Tibial nerve (tissue), 4 donors: Measurements from ENCODE around the gene PPP1R14C. TPM values are rescaled to one million over a fixed set of nuclear protein-coding genes. Genes with fewer than 3 reads are reported as not detected.

ENCODE experiments used
- DNase-seq, 2 donors: peaks; one replicate each; pipeline ENCODE4 v3.0.0-alpha.2; 2019; ENCODE audit warnings: low spot score in 2 of 2
- H3K27ac ChIP-seq, 4 donors: fragments of 200-600 bp; sonication (generic) in 3 of 4; one replicate each; pipeline ENCODE4 v1.5.1; 2017 to 2019; ENCODE audit warnings: mild to moderate bottlenecking in 1 of 4
- H3K27me3 ChIP-seq, 2 donors: fragments of 200-600 bp; sonication (generic) in 1 of 2; one replicate each; pipeline versions ENCODE4 v1.5.1 to v1.6.0; 2017 to 2019
- H3K36me3 ChIP-seq, 3 donors: fragments of 200-600 bp; sonication (generic); one replicate each; pipeline ENCODE4 v1.5.1; 2018 to 2019
- H3K4me1 ChIP-seq, 4 donors: fragments of 200-600 bp; sonication (generic) in 3 of 4; one replicate each; pipeline ENCODE4 v1.5.1; 2017 to 2019
- H3K4me3 ChIP-seq, 4 donors: fragments of 200-600 bp; sonication (generic) in 3 of 4; one replicate each; pipeline ENCODE4 v1.5.1; 2017 to 2019; ENCODE audit warnings: mild to moderate bottlenecking in 1 of 4, moderate library complexity in 1 of 4
- H3K9me3 ChIP-seq, 4 donors: fragments of 200-600 bp; sonication (generic) in 3 of 4; one replicate each; pipeline ENCODE4 v1.5.1; 2017 to 2019
- EP300 ChIP-seq, 2 donors: sonication (generic); formaldehyde crosslinking; IDR thresholded peaks; one replicate each; pipeline ENCODE4 v1.6.1; 2017; ENCODE audit warnings: antibody characterized with exemption in 2 of 2, mild to moderate bottlenecking in 1 of 2
- POLR2A ChIP-seq, 2 donors: fragments of 450-650 bp; IDR thresholded peaks; one replicate each; pipeline ENCODE4 v1.6.1; 2017; ENCODE audit warnings: antibody characterized with exemption in 2 of 2, mild to moderate bottlenecking in 2 of 2, moderate library complexity in 2 of 2
- WGBS, 2 donors: methylation state at CpG; one replicate each; pipeline ENCODE4 v1.1.5; 2018; 5-methylcytosine and 5-hydroxymethylcytosine counted together
- total RNA-seq, 4 donors: library from RNA; depleted of rRNA; stranded (reverse); fragments of >200 nt; gene quantifications; one replicate each; pipeline ENCODE4 v1.1.0, GENCODE V29; 2016
- TF ChIP-seq, protein P1 (sequence below), 5 experiments: fragments of 200-600 bp in 3 of 5; fragments of 450-650 bp in 2 of 5; sonication (generic) in 3 of 5; IDR thresholded peaks; one replicate each; pipeline ENCODE4 v1.5.1; 2016 to 2019; ENCODE audit warnings: antibody characterized with exemption in 5 of 5, mild to moderate bottlenecking in 3 of 5, moderate library complexity in 2 of 5

Gene PPP1R14C
- total RNA-seq, 4 donors from 2014 or later: 0.42 TPM; not detected in 3

GRCh38 chr6:150142097-150142669 lies 661 bp upstream of the PPP1R14C start:
- H3K27me3 ChIP-seq: peaks cover 0 to 77% of the 10 kb centered on the region in 2 donors

GRCh38 chr6:150143516-150144293 lies 861 bp downstream of the PPP1R14C start:
- no peak for DNase-seq
- TF ChIP-seq EP300 (IDR thresholded peaks at IDR 0.05): no peak
- TF ChIP-seq, protein P1, sequence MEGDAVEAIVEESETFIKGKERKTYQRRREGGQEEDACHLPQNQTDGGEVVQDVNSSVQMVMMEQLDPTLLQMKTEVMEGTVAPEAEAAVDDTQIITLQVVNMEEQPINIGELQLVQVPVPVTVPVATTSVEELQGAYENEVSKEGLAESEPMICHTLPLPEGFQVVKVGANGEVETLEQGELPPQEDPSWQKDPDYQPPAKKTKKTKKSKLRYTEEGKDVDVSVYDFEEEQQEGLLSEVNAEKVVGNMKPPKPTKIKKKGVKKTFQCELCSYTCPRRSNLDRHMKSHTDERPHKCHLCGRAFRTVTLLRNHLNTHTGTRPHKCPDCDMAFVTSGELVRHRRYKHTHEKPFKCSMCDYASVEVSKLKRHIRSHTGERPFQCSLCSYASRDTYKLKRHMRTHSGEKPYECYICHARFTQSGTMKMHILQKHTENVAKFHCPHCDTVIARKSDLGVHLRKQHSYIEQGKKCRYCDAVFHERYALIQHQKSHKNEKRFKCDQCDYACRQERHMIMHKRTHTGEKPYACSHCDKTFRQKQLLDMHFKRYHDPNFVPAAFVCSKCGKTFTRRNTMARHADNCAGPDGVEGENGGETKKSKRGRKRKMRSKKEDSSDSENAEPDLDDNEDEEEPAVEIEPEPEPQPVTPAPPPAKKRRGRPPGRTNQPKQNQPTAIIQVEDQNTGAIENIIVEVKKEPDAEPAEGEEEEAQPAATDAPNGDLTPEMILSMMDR (IDR thresholded peaks at IDR 0.05): no peak
- TF ChIP-seq POLR2A (IDR thresholded peaks at IDR 0.05): no peak

More at GRCh38 chr6:150142097-150142669, 661 bp upstream of the PPP1R14C start:
- H3K9me3 ChIP-seq: peaks cover 0 to 3% (median 0%) of the 10 kb centered on the region in 4 donors
- no peaks in the 10 kb centered on the region for H3K36me3 ChIP-seq
- peak overlapping the region; percentile 17 to 50 (median 22) for H3K4me3 ChIP-seq
- no peak overlapping the region for H3K27ac ChIP-seq
- DNase-seq: no peak
- 3 to 5% methylated on average over 20 to 25 of the region's 25 CpGs for WGBS, 2 donors
- TF ChIP-seq EP300 (IDR thresholded peaks at IDR 0.05) (no peak), POLR2A (IDR thresholded peaks at IDR 0.05) (no peak)
- TF ChIP-seq, protein P1 (IDR thresholded peaks at IDR 0.05): no peak
- peaks cover 0 to 24% (median 9%) of the 10 kb centered on the region in 4 donors for H3K4me1 ChIP-seq

DNA sequence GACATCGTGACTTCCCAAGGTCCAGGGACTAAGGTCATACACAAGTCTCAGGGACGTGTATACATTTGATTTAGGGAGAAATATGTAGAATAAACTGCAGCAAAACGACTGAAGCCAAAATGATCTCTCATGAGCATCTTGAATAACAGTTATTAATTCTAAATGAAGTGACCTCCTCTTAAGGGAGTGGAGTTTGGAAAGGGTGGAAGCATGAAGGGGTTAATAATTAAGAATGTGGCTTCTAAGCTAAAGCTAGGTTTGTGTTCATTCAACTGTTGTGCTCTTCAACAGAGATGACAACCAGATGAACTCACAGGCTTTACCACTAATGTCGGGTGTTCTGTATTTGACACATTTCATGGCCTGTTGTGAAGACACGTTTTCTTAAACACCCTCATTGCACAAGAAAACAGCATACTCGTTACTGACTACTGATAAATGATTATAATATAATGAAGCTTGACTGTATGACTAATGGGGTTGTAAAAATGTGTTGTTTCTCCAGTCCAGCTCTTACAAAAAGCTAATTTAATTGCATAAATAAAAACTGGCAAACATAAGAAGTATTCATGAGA lies 1.5 kb downstream of the PPP1R14C start:
- Histone ChIP-seq H3K27me3 (peaks cover 0 to 85% of the 10 kb centered on the region in 2 donors), H3K36me3 (no peaks in the 10 kb centered on the region), H3K27ac (no peak overlapping the region), H3K9me3 (no peaks in the 10 kb centered on the region), H3K4me3 (no peak overlapping the region), H3K4me1 (peaks cover 0 to 24% (median 9%) of the 10 kb centered on the region in 4 donors)
- no peak for DNase-seq
- 29 to 34% methylated on average over 6 of the region's 6 CpGs for WGBS, 2 donors
- TF ChIP-seq POLR2A (IDR thresholded peaks at IDR 0.05): no peak
- no peak for TF ChIP-seq EP300 (IDR thresholded peaks at IDR 0.05)
- TF ChIP-seq, protein P1 (IDR thresholded peaks at IDR 0.05): no peak

More at GRCh38 chr6:150143516-150144293, 861 bp downstream of the PPP1R14C start:
- WGBS, 2 donors: 5% methylated on average over 20 to 52 of the region's 53 CpGs
- H3K4me1 ChIP-seq: peaks cover 0 to 24% (median 9%) of the 10 kb centered on the region in 4 donors
- H3K4me3 ChIP-seq: peak overlapping the region in 3 of 4 donors; percentile 18 to 50 (median 26)
- no peaks in the 10 kb centered on the region for H3K36me3 ChIP-seq
- H3K27me3 ChIP-seq: peaks cover 0 to 85% of the 10 kb centered on the region in 2 donors
- H3K9me3 ChIP-seq: no peaks in the 10 kb centered on the region
- H3K27ac ChIP-seq: no peak overlapping the region

DNA sequence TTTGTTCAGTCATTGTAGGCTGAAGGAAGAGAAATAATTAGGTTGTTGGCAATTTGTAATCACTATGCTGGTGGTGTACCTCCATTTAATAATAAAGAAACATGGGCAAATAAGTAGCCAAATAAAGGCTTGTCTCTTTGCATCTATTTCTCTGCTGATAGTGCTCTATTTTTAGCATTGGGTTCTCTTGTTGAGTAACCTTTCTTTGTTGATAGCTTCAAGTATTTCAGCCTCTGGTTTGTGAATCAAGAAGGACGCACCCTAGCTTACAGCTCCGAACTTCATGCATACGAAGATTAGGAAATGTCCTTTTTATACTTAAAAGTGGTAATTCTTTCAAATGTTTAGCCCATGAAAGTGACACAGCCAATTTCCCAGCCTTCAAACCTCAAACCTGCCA lies 2.6 kb downstream of the PPP1R14C start:
- no peaks in the 10 kb centered on the region for H3K9me3 ChIP-seq
- H3K36me3 ChIP-seq: no peaks in the 10 kb centered on the region
- DNase-seq: no peak
- peaks cover 0 to 84% of the 10 kb centered on the region in 2 donors for H3K27me3 ChIP-seq
- H3K4me1 ChIP-seq: peaks cover 0 to 24% (median 9%) of the 10 kb centered on the region in 4 donors
- H3K27ac ChIP-seq: no peak overlapping the region
- H3K4me3 ChIP-seq: no peak overlapping the region
- TF ChIP-seq POLR2A (IDR thresholded peaks at IDR 0.05) (no peak), EP300 (IDR thresholded peaks at IDR 0.05) (no peak)
- TF ChIP-seq, protein P1 (IDR thresholded peaks at IDR 0.05): no peak
- WGBS, 2 donors: 80 to 89% methylated on average over 3 of the region's 3 CpGs

DNA sequence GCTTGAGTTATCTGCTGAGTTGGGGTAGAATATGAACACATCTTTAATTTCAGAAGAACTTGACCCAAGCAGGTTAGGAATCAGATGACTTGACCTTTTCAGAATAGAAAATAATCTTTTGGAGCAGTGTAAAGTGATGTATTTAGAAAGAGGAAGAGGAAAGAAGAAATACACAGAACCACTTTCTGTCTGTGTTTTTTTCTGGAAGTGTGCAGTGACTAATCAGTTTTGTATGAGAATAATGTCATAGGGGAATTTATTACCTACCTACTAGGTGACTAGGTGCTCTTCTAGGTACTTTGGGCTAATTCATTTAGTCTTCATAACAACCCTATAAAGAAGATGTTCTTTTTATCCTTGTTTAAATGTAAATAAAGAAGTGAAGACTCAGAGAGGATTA lies 3.0 kb downstream of the PPP1R14C start:
- no peak for DNase-seq
- Histone ChIP-seq H3K36me3 (no peaks in the 10 kb centered on the region), H3K27ac (no peak overlapping the region), H3K9me3 (no peaks in the 10 kb centered on the region), H3K4me1 (peaks cover 0 to 24% (median 9%) of the 10 kb centered on the region in 4 donors), H3K27me3 (peaks cover 0 to 82% of the 10 kb centered on the region in 2 donors), H3K4me3 (no peak overlapping the region)
- TF ChIP-seq EP300 (IDR thresholded peaks at IDR 0.05) (no peak), POLR2A (IDR thresholded peaks at IDR 0.05) (no peak)
- TF ChIP-seq, protein P1 (IDR thresholded peaks at IDR 0.05): no peak
